MCF 10A (cell line): ENCODE results near the gene FGF21. TPM values are rescaled to one million over a fixed set of nuclear protein-coding genes. Genes with fewer than 3 reads are reported as not detected.

Source experiments
- BruUV-seq: library from RNA; stranded (reverse); fragments of 400-500 nt; replicated peaks from 2 replicates; lab custom pipeline; 2021; lab: Mats Ljungman, UMichigan
- CTCF ChIA-PET: fragments of 300-600 bp; sonication (Branson Sonifier 250); formaldehyde crosslinking; extraction: SDS; loops from one replicate; lab custom pipeline; 2021; ENCODE audit warnings: antibody characterized with exemption, inconsistent platforms; lab: Yijun Ruan, JAX
- POLR2A ChIA-PET: fragments of 300-600, 350-650 bp; sonication (Branson Sonifier 250); formaldehyde crosslinking; extraction: SDS; loops from one replicate; lab custom pipeline; 2020; ENCODE audit warnings: antibody characterized with exemption, inconsistent platforms; lab: Yijun Ruan, JAX
- DNase-seq: peaks from one replicate; pipeline ENCODE4 v3.0.0-alpha.2; 2018; ENCODE audit not compliant: unreplicated experiment
- H3K27ac Mint-ChIP-seq: one replicate; pipeline ENCODE4 v1.8.0; 2022; ENCODE audit warnings: mild to moderate bottlenecking, low read depth, mixed read lengths; ENCODE audit not compliant: unreplicated experiment
- H3K27me3 Mint-ChIP-seq: one replicate; pipeline ENCODE4 v1.8.0; 2022; ENCODE audit warnings: mixed read lengths; ENCODE audit not compliant: insufficient read depth, unreplicated experiment
- H3K36me3 Mint-ChIP-seq: one replicate; pipeline ENCODE4 v1.8.0; 2022; ENCODE audit warnings: mild to moderate bottlenecking, moderate library complexity, mixed read lengths; ENCODE audit not compliant: insufficient read depth, unreplicated experiment
- H3K4me1 Mint-ChIP-seq: one replicate; pipeline ENCODE4 v1.8.0; 2022; ENCODE audit warnings: mixed read lengths; ENCODE audit not compliant: insufficient read depth, unreplicated experiment
- H3K4me3 Mint-ChIP-seq: one replicate; pipeline ENCODE4 v1.8.0; 2022; ENCODE audit warnings: mild to moderate bottlenecking, moderate library complexity, mixed read lengths; ENCODE audit not compliant: unreplicated experiment
- H3K9me3 Mint-ChIP-seq: one replicate; pipeline ENCODE4 v1.8.0; 2022; ENCODE audit warnings: mixed read lengths; ENCODE audit not compliant: unreplicated experiment
- CTCF ChIP-seq: fragments of 200-600 bp; IDR thresholded peaks from one replicate; pipeline ENCODE4 v1.8.0; 2022; ENCODE audit warnings: antibody characterized with exemption, mild to moderate bottlenecking; ENCODE audit not compliant: unreplicated experiment
- intact Hi-C: fragments of 100-400 bp; cut with micrococcal nuclease; formaldehyde crosslinking; loops from 2 replicates; pipeline ENCODE4 v1.14.1; 2022
- total RNA-seq: library from RNA; stranded (reverse); gene quantifications from 2 replicates; pipeline ENCODE4 v1.2.3, GENCODE V29; 2022

FGF21 gene
- total RNA-seq, 1 experiment from 2014 or later: 0.93 TPM

- no peak for TF ChIP-seq CTCF
- peak; percentile 63 for DNase-seq
- no peak overlapping the region for H3K27ac Mint-ChIP-seq
- no peak overlapping the region for H3K4me3 Mint-ChIP-seq
- intact Hi-C loops: no loop called here
- H3K9me3 Mint-ChIP-seq: no peaks in the 10 kb centered on the region
- H3K36me3 Mint-ChIP-seq: peaks cover 10% of the 10 kb centered on the region
- no peaks in the 10 kb centered on the region for H3K4me1 Mint-ChIP-seq
- no TSS peak for BruUV-seq
- no peaks in the 10 kb centered on the region for H3K27me3 Mint-ChIP-seq
- ChIA-PET CTCF (interaction anchor here (0.7 to 1.1 kb wide), 2 partner anchors 44 to 766 kb away, joined by 3 read pairs; no protein-coding TSS in a partner anchor), POLR2A (interaction anchor here (0.6 kb wide), 1 partner anchor 220 kb away, joined by 3 read pairs; no protein-coding TSS in a partner anchor)
Measured at GRCh38 chr19:48745208-48745995, 9.9 kb upstream of the FGF21 start.

- Mint-ChIP-seq H3K36me3 (peaks cover 10% of the 10 kb centered on the region), H3K27ac (no peak overlapping the region)
- CTCF ChIA-PET: no interaction called here
Measured at GRCh38 chr19:48746110-48746509, 9.2 kb upstream of the FGF21 start.

GRCh38 chr19:48746738-48747575 lies 8.4 kb upstream of the FGF21 start, which contains the start of gene IZUMO1:
IZUMO1 (minus strand) TSS chr19:48746909; CDS start chr19:48745859, 1,050 bp downstream.
- Mint-ChIP-seq H3K27ac (no peak within 1 kb of the TSS), H3K4me1 (peaks cover 8% of the 10 kb centered on the region), H3K27me3 (no peaks in the 10 kb centered on the region), H3K4me3 (no peak within 1 kb of the TSS), H3K9me3 (no peaks in the 10 kb centered on the region), H3K36me3 (peaks cover 10% of the 10 kb centered on the region)
- intact Hi-C loops: no loop called here
- CTCF ChIA-PET: interaction anchor here (0.9 kb wide), 1 partner anchor 71 kb away, joined by 3 read pairs; no protein-coding TSS in a partner anchor
- POLR2A ChIA-PET: interaction anchor here (0.6 kb wide), 2 partner anchors 73 to 814 kb away, joined by 3 to 4 read pairs; no protein-coding TSS in a partner anchor
- no peak for TF ChIP-seq CTCF
- no TSS peak for BruUV-seq
- DNase-seq: no peak

More at GRCh38 chr19:48746110-48746509, 9.2 kb upstream of the FGF21 start:
- intact Hi-C loops: no loop called here
- POLR2A ChIA-PET: interaction anchor here (0.6 kb wide), 1 partner anchor 815 kb away, joined by 3 read pairs; no protein-coding TSS in a partner anchor
- H3K27me3 Mint-ChIP-seq: no peaks in the 10 kb centered on the region
- peaks cover 2% of the 10 kb centered on the region for H3K4me1 Mint-ChIP-seq
- DNase-seq: no peak
- H3K9me3 Mint-ChIP-seq: no peaks in the 10 kb centered on the region
- no TSS peak for BruUV-seq
- no peak overlapping the region for H3K4me3 Mint-ChIP-seq
- TF ChIP-seq CTCF: no peak
